ENCODE measurements around the gene STK35.

The STK35 gene

DNA sequence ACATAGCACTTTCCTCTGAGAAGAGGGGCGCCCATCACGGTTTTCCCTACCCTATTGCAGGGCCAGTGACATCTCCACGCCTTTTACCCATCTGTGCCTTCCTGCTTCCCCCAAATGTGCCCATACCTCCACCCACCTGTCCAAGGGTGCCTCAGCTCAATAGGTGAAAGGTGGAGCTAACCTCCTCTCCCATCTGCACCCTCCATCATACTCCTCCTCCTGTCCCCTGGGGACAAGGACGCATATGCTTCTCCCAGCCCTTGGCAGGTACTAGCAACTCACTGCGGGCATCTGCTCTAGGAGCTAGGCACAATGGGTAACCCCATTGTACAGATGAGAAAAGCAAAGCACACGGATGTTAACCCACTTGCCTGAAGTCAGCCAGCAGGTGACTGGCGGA, 62.8 kb downstream of the STK35 start:
- TF ChIP-seq, protein P1, sequence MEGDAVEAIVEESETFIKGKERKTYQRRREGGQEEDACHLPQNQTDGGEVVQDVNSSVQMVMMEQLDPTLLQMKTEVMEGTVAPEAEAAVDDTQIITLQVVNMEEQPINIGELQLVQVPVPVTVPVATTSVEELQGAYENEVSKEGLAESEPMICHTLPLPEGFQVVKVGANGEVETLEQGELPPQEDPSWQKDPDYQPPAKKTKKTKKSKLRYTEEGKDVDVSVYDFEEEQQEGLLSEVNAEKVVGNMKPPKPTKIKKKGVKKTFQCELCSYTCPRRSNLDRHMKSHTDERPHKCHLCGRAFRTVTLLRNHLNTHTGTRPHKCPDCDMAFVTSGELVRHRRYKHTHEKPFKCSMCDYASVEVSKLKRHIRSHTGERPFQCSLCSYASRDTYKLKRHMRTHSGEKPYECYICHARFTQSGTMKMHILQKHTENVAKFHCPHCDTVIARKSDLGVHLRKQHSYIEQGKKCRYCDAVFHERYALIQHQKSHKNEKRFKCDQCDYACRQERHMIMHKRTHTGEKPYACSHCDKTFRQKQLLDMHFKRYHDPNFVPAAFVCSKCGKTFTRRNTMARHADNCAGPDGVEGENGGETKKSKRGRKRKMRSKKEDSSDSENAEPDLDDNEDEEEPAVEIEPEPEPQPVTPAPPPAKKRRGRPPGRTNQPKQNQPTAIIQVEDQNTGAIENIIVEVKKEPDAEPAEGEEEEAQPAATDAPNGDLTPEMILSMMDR (IDR thresholded peaks at IDR 0.05; ENCODE audit: low read depth, low read length, missing control alignments): no peak
- in situ Hi-C loops (cut with HindIII; ENCODE audit: low pct_ligation_motif_present, low sequenced_read_pairs): no loop called here
- DNase-seq: no peak
- Histone ChIP-seq H3K27ac (no peak overlapping the region), H3K4me3 (ENCODE audit: low read depth, low read length) (no peak overlapping the region), H3K27me3 (replicated peaks) (no peaks in the 10 kb centered on the region), H3K36me3 (replicated peaks) (no peaks in the 10 kb centered on the region)

GRCh38 chr20:2164966-2165365, 63.3 kb downstream of the STK35 start:
- H3K27ac ChIP-seq: no peak overlapping the region
- DNase-seq: no peak
- no peaks in the 10 kb centered on the region for H3K27me3 ChIP-seq (replicated peaks)
- H3K4me3 ChIP-seq (ENCODE audit: low read depth, low read length): no peak overlapping the region
- in situ Hi-C loops (cut with HindIII; ENCODE audit: low pct_ligation_motif_present, low sequenced_read_pairs): no loop called here
- no peaks in the 10 kb centered on the region for H3K36me3 ChIP-seq (replicated peaks)
- TF ChIP-seq, protein P1 (IDR thresholded peaks at IDR 0.05; ENCODE audit: low read depth, low read length, missing control alignments): no peak

GRCh38 chr20:2165871-2166270, 64.2 kb downstream of the STK35 start:
- Histone ChIP-seq H3K4me3 (ENCODE audit: low read depth, low read length) (no peak overlapping the region), H3K27me3 (replicated peaks) (no peaks in the 10 kb centered on the region), H3K27ac (no peak overlapping the region), H3K36me3 (replicated peaks) (no peaks in the 10 kb centered on the region)
- in situ Hi-C loops (cut with HindIII; ENCODE audit: low pct_ligation_motif_present, low sequenced_read_pairs): no loop called here
- TF ChIP-seq, protein P1 (IDR thresholded peaks at IDR 0.05; ENCODE audit: low read depth, low read length, missing control alignments): no peak
- DNase-seq: no peak

DNA sequence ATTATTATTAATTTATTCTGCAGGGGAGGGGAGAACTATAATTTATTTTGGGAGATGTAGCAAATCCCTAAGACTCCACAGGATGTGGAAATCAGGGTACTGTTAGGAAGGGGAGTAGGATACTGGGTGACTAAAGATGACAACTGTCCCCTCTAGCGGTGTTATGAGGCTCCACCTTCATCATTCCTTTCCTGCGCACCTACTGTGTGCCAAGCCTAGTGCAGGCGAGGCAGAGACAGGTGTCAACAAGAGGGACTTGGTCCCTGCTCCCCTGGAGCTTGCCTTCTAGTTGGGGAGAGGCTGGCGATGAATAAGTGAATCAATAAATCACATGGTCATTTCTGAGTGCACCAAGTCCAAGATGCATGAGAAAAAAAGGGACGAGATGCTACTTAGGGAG, 65.5 kb downstream of the STK35 start:
- no peak overlapping the region for H3K4me3 ChIP-seq (ENCODE audit: low read depth, low read length)
- no peak overlapping the region for H3K27ac ChIP-seq
- TF ChIP-seq, protein P1 (IDR thresholded peaks at IDR 0.05; ENCODE audit: low read depth, low read length, missing control alignments): no peak
- in situ Hi-C loops (cut with HindIII; ENCODE audit: low pct_ligation_motif_present, low sequenced_read_pairs): no loop called here
- H3K27me3 ChIP-seq (replicated peaks): no peaks in the 10 kb centered on the region
- H3K36me3 ChIP-seq (replicated peaks): no peaks in the 10 kb centered on the region
- no peak for DNase-seq

DNA sequence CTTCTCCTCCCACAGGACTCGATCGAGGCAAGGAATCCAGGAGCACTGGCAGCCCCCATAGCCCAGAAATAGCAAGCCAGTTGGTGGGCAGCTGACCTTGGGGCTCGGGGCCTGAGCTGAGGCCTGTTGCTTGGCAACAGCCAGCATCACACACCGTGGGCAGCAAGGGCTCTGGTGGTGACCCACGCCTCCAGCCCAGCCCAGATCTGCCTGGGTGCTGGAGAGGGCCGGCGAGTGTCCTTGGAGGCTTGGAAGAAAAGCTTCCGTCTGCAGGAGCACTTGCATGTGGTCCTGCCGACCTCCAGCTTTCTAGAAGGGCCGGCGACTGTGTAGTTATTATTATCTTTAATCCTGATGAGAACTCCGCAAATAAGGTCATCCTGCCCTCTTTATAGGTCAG, 67.3 kb downstream of the STK35 start:
- DNase-seq: no peak

More for the DNA sequence above, 67.3 kb downstream of the STK35 start:
- Histone ChIP-seq H3K27ac (no peak overlapping the region), H3K36me3 (replicated peaks) (no peaks in the 10 kb centered on the region), H3K4me3 (ENCODE audit: low read depth, low read length) (no peak overlapping the region), H3K27me3 (replicated peaks) (no peaks in the 10 kb centered on the region)
- in situ Hi-C loops (cut with HindIII; ENCODE audit: low pct_ligation_motif_present, low sequenced_read_pairs): no loop called here
- TF ChIP-seq, protein P1 (IDR thresholded peaks at IDR 0.05; ENCODE audit: low read depth, low read length, missing control alignments): no peak

Measured in brain microvascular endothelial cell (primary cell).